GM20000 (cell line): ENCODE measurements around the gene TMC4.
"Not testable (repeated sequence)": the region's sequence is repeated elsewhere in the genome, so short reads cannot be mapped to it uniquely, and the experiment has no call there.

ENCODE experiments used
- DNase-seq: peaks from one replicate; pipeline ENCODE4 v3.0.0; 2012; ENCODE audit warnings: low spot score
- TF ChIP-seq, protein P1 (sequence below): IDR thresholded peaks from 2 replicates; pipeline ENCODE4 v1.5.1; 2012; ENCODE audit warnings: mild to moderate bottlenecking, control low read depth; ENCODE audit errors: extremely low read depth, missing control alignments

TMC4 gene

DNA sequence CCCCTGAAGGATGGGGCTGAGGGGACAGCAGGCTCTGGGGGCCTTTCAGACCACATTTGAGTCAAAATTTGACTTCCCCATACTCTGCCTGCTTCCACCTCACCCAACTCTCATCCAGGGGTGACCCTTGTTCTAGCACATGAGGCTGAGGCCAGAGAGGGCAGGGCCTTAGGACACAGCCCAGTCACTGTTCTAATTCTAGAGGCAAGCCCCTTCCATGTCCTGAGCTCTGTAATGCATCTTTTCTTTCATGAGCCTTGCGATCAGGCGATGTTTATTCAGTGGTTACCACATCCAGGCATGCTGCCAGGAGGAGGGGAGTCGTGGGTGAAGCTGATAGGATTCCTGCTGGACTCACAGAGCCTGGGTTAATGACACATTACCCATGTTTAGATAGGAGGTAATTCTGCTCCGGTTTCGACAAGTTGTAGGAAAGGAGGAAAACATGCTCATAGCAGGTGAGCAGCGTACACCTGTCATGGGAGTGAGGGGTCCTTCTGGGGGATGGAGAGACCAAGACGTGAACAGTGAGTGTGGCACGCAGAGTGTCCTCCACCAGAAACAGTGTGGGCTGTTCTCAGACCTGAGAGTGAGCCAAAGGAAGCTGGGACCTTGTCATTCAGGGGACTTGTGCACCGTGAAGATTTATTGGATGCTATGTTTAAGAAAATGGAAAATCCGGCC lies 37.0 kb upstream of the TMC4 start:
- TF ChIP-seq, protein P1, sequence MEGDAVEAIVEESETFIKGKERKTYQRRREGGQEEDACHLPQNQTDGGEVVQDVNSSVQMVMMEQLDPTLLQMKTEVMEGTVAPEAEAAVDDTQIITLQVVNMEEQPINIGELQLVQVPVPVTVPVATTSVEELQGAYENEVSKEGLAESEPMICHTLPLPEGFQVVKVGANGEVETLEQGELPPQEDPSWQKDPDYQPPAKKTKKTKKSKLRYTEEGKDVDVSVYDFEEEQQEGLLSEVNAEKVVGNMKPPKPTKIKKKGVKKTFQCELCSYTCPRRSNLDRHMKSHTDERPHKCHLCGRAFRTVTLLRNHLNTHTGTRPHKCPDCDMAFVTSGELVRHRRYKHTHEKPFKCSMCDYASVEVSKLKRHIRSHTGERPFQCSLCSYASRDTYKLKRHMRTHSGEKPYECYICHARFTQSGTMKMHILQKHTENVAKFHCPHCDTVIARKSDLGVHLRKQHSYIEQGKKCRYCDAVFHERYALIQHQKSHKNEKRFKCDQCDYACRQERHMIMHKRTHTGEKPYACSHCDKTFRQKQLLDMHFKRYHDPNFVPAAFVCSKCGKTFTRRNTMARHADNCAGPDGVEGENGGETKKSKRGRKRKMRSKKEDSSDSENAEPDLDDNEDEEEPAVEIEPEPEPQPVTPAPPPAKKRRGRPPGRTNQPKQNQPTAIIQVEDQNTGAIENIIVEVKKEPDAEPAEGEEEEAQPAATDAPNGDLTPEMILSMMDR, result no peak
- DNase-seq, result no peak

DNA sequence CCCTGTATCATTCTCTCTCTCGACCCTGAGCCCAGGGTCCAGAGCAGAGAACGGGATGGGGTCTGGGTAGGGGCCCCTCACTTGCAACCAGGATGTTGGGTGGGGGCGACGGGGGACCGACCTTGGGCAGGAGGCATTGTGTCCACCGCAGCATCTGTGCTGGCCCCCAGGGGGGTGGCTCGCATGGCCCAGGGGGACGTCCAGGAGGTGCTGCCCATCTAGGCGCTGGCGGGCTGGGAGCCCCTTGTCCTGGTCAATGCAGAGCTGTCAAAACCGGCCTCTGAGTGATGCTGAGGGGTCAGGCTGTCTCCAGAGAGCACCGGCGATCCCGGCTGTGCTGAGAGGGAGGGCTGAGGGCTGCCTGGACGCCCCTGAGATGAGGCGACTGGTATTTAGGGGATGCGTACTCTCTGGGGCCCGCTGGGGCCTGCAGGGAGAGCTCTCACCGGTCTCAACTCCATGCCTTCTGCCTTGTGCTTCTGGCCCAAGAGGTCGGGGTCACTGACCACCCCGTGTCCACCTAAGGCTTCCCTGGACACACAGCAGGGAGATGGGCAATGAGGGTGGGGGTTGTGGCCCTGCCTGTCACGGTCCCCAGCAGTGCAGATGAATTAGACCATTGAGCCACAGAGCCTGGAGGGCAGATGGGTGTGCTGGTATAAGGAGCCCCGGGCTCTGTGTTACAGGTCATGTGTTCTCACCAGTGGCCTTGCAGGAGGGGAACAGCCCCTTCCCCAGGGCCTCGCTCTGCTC lies 36.3 kb upstream of the TMC4 start:
- no peak for DNase-seq

DNA sequence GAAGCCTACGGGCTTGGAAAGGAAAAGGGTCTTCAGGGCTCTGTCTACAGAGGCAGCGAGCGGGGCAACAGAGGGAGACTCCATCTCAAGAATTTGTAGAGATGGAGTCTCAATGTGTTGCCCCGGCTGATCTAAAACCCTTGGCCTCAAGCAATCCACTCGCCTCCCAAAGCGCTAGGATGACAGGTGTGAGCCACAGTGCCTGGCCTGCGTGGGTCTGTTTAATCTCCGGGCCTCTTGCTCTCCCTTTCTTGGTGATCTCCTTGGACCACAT lies 35.8 kb upstream of the TMC4 start:
- TF ChIP-seq, protein P1, result no peak
- DNase-seq, result no peak

More for the DNA sequence above, 36.3 kb upstream of the TMC4 start:
- TF ChIP-seq, protein P1, result no peak

DNA sequence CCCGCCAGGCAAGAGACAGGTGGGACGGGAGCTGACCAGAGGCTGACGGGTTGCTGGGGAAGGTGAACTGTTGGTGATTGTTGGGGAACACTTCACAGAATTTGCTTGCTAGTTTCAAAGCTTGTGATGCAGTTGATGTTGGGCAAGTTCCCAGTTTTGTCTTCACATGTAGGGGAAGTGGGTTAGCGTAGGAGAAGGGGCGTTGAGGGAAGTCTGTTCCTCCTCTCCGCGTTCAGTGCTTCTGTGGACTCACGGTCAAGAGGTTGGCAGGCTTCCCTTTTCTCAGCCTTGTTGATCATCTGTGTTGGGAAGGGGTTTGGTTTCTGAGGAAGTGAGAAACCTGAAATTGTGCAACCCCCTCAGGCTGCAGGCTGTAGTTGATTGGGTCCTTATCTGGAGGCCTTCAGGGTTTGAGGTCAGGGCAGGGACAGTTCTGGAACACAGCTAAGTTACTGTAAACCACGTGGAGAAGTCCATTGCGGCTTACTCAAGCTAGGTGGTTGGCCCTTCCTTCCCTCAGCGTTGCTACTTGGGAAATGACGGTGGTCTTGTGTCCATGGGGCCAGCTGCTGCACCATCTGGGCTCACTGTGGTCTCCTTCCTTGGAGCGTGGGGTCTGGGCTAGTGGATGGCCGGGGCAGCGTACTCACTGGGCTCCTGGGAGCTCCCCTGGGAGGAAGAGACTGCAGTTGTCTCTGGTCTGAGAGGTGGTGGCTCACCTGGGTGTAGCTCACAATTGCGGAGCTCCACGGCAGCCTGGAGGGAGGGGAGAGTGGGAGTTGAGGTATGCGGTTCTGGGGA lies 35.2 kb upstream of the TMC4 start:
- peak; percentile 57 for DNase-seq
- TF ChIP-seq, protein P1, result no peak

DNA sequence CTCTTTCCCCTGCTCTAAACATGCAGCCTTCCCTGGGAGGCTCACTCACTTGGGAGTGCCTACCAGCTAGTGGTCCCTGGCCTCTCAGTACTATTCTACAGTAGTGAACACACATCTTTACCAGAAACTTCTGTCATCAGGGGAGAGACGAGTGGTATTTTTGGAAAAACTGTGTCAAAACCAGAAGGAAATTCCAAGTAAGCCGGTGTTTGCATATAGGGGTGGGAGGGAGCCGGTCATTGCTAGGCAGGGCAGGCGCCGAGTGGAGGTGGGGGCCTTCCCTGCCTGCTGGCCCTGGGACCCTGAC lies 34.7 kb upstream of the TMC4 start:
- no peak for DNase-seq
- TF ChIP-seq, protein P1, result no peak

DNA sequence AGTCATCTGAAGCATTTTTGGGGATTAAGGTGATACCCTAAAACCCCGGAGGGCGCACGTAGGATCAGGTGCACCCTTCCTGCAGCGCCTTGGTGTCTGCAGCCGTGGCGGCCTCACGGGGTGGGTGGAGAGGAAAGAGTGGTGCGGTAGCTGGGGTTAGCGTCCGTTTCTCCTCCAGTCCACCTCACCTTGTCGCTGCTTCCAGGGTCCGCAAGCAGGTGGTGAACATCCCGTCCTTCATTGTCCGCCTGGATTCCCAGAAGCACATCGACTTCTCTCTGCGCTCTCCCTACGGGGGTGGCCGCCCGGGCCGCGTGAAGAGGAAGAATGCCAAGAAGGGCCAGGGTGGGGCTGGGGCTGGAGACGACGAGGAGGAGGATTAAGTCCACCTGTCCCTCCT lies 34.2 kb upstream of the TMC4 start:
- DNase-seq, result not testable (repeated sequence)

DNA sequence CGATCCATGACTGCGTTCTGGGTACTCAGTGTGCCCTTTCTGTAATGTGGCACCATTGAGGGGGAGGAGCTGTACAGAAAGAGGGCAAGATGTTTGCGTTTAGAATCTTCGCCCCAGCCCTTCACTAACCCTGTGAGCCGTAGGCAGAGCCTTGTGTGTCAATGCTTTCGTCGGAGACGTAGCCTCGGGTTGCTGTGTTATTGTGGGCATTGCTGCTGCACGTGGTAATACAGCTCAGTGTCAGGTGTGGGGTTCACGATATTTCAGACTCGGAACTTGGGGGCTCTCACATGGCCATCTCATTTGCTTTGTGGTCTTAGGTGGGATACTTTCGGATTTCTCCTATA lies 33.8 kb upstream of the TMC4 start:
- TF ChIP-seq, protein P1, result no peak
- DNase-seq, result no peak
